ENCODE data around the gene TANGO2. TPM values are rescaled to one million over a fixed set of nuclear protein-coding genes. Genes with fewer than 3 reads are reported as not detected.
A peak's percentile ranks its signal among the peaks of the same experiment; 100 is the strongest.

Gene TANGO2
- total RNA-seq, 1 donor from 2014 or later: 14.8 TPM

DNA sequence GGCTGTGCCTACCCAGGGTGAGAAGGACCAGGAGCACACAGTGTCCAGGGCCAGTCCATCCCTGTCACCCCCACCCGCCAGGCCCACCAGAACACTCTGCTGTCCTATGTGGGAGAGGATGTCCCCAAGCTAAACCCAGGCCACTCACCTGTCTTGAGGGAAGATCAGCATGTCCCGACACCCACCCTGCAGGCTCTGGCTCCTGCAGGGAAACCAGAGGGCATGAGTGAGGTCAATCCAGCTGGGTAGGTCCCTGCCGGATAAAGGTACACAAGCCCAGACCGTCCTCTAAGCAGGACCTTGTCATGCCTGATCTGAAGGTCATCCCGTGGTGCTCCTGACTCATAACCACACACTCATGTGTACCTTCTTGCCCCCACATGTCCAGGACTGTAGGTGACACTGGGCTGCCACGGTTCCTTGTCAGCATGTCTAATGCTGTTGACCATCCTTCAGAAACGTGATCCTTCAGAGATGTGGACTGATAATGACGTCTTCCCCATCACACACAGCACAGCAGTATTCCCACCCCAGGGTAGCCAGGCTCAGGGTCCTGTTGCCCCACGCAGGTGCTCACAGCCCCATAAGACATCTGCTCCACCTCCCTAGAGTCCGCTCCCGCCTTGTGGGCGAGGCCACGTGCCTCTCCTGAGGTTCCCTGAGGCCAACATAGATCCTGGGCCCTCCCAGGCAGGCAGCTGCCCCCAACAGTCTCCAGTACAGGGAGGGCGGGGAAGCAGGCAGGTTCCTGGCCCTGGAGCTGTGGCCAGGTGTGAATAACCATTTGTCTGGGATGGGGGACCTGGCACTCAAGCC is 10.4 kb upstream of the TANGO2 start:
- TF ChIP-seq, protein P1, sequence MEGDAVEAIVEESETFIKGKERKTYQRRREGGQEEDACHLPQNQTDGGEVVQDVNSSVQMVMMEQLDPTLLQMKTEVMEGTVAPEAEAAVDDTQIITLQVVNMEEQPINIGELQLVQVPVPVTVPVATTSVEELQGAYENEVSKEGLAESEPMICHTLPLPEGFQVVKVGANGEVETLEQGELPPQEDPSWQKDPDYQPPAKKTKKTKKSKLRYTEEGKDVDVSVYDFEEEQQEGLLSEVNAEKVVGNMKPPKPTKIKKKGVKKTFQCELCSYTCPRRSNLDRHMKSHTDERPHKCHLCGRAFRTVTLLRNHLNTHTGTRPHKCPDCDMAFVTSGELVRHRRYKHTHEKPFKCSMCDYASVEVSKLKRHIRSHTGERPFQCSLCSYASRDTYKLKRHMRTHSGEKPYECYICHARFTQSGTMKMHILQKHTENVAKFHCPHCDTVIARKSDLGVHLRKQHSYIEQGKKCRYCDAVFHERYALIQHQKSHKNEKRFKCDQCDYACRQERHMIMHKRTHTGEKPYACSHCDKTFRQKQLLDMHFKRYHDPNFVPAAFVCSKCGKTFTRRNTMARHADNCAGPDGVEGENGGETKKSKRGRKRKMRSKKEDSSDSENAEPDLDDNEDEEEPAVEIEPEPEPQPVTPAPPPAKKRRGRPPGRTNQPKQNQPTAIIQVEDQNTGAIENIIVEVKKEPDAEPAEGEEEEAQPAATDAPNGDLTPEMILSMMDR (conservative IDR thresholded peaks at IDR 0.05; ENCODE audit: low read depth, low read length): no peak
- no peak for DNase-seq (ENCODE audit: low read depth)
- H3K4me3 ChIP-seq (ENCODE audit: low read depth, low read length): no peak overlapping the region

DNA sequence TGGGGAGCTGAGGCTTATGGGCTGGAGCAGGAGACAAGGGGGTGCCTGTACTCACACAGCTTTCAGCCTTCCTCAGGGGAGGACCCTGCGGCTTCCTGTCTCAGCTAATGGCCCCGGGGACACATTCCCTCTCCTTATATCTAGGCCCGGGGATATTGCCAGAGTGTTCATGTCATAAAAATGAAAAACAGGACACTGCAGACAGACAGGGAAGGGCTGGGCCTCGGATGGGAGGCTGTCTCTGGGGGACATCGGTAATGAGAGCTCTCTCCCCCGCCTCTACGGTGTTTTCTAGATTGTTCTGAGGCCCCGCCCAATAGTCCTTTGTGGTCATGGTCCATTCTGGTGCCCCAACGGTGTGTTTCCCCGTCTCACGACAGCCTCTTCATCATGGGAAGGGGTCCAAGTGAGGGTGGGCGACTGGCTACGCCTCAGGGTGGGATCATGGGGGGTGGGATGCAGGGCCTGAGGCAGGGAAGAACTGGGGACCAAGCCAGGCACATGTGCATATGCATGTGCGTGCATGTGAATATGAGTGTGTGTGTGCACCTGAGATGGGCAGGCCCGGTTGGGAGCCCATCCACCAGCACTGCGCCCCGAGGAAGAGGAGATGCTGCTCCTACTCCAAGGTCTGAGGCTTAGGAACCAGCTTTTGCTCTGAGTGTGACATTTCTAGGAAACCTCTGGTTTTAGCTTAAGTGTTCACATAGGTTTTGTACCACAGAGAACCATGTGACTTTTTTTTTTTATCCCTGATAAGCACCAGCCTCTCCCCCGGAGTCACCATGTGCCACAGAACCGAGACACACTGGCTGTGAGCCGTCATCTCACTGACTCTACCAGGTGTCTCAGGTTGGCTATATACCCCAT is 9.6 kb upstream of the TANGO2 start:
- TF ChIP-seq, protein P1 (conservative IDR thresholded peaks at IDR 0.05; ENCODE audit: low read depth, low read length): no peak
- H3K4me3 ChIP-seq (ENCODE audit: low read depth, low read length): no peak overlapping the region
- no peak for DNase-seq (ENCODE audit: low read depth)

DNA sequence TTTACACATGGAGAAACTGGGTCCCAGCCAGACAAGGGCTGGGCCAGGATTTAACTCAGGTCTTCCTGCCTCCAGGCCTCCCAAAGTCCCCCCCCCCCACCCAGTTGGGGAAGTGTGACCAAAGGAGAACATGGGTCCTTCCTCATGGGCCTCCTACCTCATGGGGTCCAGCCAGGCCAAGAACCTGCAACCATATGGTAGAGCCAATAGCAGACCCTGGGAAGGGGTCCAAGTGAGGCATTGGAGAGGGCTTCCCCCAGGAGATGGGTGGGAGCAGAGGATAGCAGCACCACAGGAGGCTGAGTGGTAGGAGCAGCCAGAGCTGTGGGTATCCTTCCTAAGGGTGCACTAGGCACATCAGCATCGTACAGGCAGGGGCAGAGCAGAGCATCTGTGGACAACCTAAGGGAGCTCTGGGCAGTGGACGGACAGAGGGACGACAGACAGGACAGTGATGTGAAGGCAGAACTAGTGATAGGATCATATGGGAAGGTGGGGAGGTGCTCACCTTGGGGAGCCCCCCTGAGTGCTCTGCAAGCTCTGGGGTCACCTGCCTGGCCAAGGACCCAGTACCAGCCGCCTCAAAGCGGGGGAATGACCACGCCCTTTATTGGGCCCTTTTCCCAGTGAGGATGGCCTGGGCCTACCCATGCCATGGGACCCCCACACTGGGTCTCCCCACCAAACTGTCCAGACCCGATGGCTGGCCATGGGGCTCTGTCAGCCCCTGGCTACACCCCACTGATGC is 8.7 kb upstream of the TANGO2 start:
- no peak for DNase-seq (ENCODE audit: low read depth)
- TF ChIP-seq, protein P1 (conservative IDR thresholded peaks at IDR 0.05; ENCODE audit: low read depth, low read length): no peak
- no peak overlapping the region for H3K4me3 ChIP-seq (ENCODE audit: low read depth, low read length)

DNA sequence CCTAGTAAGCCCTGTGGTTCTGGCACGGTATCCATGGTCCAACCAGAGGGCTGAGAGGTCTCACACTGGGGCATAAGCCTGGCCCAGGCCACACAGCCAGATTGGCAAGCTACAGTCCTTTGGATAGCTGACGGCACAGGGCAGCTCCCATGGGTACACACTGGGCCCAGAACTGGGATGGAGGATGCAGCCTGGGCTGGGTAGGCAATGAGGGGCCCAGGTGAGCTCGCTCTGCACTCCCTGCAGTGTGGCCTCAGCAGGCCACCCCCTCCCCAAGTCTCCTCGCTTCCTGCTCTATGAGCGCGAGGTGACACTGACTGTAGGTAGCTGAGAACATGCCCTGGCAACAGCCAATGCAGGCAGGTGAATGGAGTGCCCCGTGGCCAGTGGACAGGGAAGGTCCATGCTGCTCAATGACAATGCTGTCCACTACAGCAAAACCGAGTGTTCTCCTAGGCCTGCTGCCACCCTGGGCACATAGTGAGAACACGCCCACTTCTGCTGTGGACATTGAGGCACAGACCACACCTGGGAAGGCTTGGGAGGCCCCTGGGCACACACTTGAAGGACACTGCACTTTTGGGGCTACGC is 8.1 kb upstream of the TANGO2 start:
- TF ChIP-seq, protein P1 (conservative IDR thresholded peaks at IDR 0.05; ENCODE audit: low read depth, low read length): no peak
- H3K4me3 ChIP-seq (ENCODE audit: low read depth, low read length): no peak overlapping the region
- DNase-seq (ENCODE audit: low read depth): no peak

DNA sequence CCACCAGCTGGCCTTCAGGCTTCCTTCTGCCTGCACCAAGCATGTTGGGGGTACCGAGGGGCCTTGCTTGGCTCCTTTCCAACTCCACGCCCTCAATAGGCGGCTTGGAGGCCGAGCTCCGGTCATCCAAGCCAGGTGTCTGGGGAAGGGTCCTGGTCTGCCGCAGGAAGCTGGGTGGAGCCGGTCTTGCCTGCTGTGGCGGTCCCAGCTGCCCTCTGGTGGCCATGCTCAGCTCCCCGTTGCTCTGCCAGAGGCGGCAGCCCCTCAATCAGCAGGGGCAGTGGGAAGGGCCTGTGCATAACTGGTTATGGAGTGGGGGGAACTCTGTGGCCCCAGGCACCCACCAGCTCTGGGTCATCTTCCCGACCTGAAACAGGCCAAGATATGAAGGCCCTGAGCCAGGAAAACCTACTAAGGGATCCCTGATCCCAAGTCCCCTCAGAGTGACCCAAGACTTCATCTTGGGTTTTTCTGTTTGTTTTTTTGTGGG is 7.5 kb upstream of the TANGO2 start:
- no peak for DNase-seq (ENCODE audit: low read depth)
- no peak overlapping the region for H3K4me3 ChIP-seq (ENCODE audit: low read depth, low read length)
- TF ChIP-seq, protein P1 (conservative IDR thresholded peaks at IDR 0.05; ENCODE audit: low read depth, low read length): peak; percentile 76

DNA sequence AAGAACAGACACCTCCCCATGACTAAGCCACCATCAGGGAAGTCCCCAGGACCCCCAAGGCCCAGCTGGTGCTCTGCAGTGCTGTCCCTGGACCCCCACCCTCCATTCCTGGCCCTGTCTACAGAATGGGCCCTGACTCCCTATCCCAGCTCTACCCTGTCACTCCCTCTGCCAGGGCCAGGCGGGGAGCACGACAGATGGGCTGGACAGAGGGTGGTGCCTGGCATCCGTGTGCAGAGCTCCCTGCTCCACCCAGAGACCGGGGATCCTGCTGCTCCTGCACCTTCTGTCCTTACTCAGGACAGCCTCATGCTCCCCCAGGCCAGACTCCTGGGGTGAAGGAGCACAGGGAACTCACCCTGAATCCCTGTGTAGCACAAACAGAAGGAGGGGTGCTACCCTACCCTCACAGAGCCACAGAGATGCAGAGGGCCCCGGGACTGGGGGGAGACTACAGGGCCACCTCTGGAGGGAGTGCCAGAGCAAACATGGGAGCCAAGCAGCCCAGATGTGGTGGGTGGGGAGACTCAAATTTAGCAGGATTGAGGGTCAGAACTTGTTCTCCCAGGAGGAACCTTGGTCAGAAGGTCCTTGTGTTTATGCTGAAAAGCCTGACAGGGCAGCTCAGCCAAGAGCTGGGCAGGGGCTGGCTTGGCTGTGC is 6.3 kb upstream of the TANGO2 start:
- H3K4me3 ChIP-seq (ENCODE audit: low read depth, low read length): no peak overlapping the region
- no peak for DNase-seq (ENCODE audit: low read depth)
- TF ChIP-seq, protein P1 (conservative IDR thresholded peaks at IDR 0.05; ENCODE audit: low read depth, low read length): no peak
